ENCODE results near the gene RRM2.
A peak's percentile ranks its signal among the peaks of the same experiment; 100 is the strongest.
"Not testable (repeated sequence)": the region's sequence is repeated elsewhere in the genome, so short reads cannot be mapped to it uniquely, and the experiment has no call there.

Gene RRM2

GRCh38 chr2:10087360-10087759 lies 35.2 kb upstream of the RRM2 start:
- in situ Hi-C loops (cut with HindIII; ENCODE audit: low pct_ligation_motif_present, low pct_unique_long_range_greater_than_20kb, low sequenced_read_pairs) = no loop called here
- no peak for DNase-seq

GRCh38 chr2:10089565-10090190 lies 32.9 kb upstream of the RRM2 start:
- in situ Hi-C loops (cut with HindIII; ENCODE audit: low pct_ligation_motif_present, low pct_unique_long_range_greater_than_20kb, low sequenced_read_pairs) = no loop called here
- DNase-seq = no peak

GRCh38 chr2:10091182-10091888 lies 31.2 kb upstream of the RRM2 start:
- in situ Hi-C loops (cut with HindIII; ENCODE audit: low pct_ligation_motif_present, low pct_unique_long_range_greater_than_20kb, low sequenced_read_pairs) = no loop called here
- DNase-seq = peak; percentile 69

- DNase-seq = not testable (repeated sequence)
Measured at GRCh38 chr2:10091889-10092244, 30.7 kb upstream of the RRM2 start.

GRCh38 chr2:10094271-10094814 lies 28.2 kb upstream of the RRM2 start:
- in situ Hi-C loops (cut with HindIII; ENCODE audit: low pct_ligation_motif_present, low pct_unique_long_range_greater_than_20kb, low sequenced_read_pairs) = no loop called here
- DNase-seq = no peak

More at GRCh38 chr2:10091889-10092244, 30.7 kb upstream of the RRM2 start:
- in situ Hi-C loops (cut with HindIII; ENCODE audit: low pct_ligation_motif_present, low pct_unique_long_range_greater_than_20kb, low sequenced_read_pairs) = not testable (repeated sequence)

GRCh38 chr2:10095175-10095574 lies 27.4 kb upstream of the RRM2 start:
- in situ Hi-C loops (cut with HindIII; ENCODE audit: low pct_ligation_motif_present, low pct_unique_long_range_greater_than_20kb, low sequenced_read_pairs) = no loop called here
- DNase-seq = no peak

- no peak for DNase-seq
- in situ Hi-C loops (cut with HindIII; ENCODE audit: low pct_ligation_motif_present, low pct_unique_long_range_greater_than_20kb, low sequenced_read_pairs) = no loop called here
Measured at GRCh38 chr2:10096641-10097040, 25.9 kb upstream of the RRM2 start.

GRCh38 chr2:10097352-10098148 lies 25.0 kb upstream of the RRM2 start:
- in situ Hi-C loops (cut with HindIII; ENCODE audit: low pct_ligation_motif_present, low pct_unique_long_range_greater_than_20kb, low sequenced_read_pairs) = no loop called here
- DNase-seq = peak; percentile 77

GRCh38 chr2:10101491-10101890 lies 21.0 kb upstream of the RRM2 start:
- DNase-seq = no peak
- in situ Hi-C loops (cut with HindIII; ENCODE audit: low pct_ligation_motif_present, low pct_unique_long_range_greater_than_20kb, low sequenced_read_pairs) = loop anchor here (25.0 kb wide), 1 partner anchor 336 kb away; the partner anchor contains the start of gene ODC1

GRCh38 chr2:10103179-10103578 lies 19.4 kb upstream of the RRM2 start:
- in situ Hi-C loops (cut with HindIII; ENCODE audit: low pct_ligation_motif_present, low pct_unique_long_range_greater_than_20kb, low sequenced_read_pairs) = loop anchor here (25.0 kb wide), 1 partner anchor 334 kb away; the partner anchor contains the start of gene ODC1
- DNase-seq = no peak

GRCh38 chr2:10104906-10105305 lies 17.6 kb upstream of the RRM2 start:
- not testable (repeated sequence) for DNase-seq
- in situ Hi-C loops (cut with HindIII; ENCODE audit: low pct_ligation_motif_present, low pct_unique_long_range_greater_than_20kb, low sequenced_read_pairs) = loop anchor here (25.0 kb wide), 1 partner anchor 332 kb away; the partner anchor contains the start of gene ODC1

GRCh38 chr2:10109311-10109710 lies 13.2 kb upstream of the RRM2 start:
- in situ Hi-C loops (cut with HindIII; ENCODE audit: low pct_ligation_motif_present, low pct_unique_long_range_greater_than_20kb, low sequenced_read_pairs) = loop anchor here (25.0 kb wide), 1 partner anchor 328 kb away; the partner anchor contains the start of gene ODC1
- no peak for DNase-seq

- in situ Hi-C loops (cut with HindIII; ENCODE audit: low pct_ligation_motif_present, low pct_unique_long_range_greater_than_20kb, low sequenced_read_pairs) = loop anchor here (25.0 kb wide), 1 partner anchor 318 kb away; the partner anchor contains the start of gene ODC1
- DNase-seq = no peak
Measured at GRCh38 chr2:10119027-10119325, 3.6 kb upstream of the RRM2 start.

GRCh38 chr2:10119601-10120157 lies 2.9 kb upstream of the RRM2 start:
- no peak for DNase-seq
- in situ Hi-C loops (cut with HindIII; ENCODE audit: low pct_ligation_motif_present, low pct_unique_long_range_greater_than_20kb, low sequenced_read_pairs) = loop anchor here (25.0 kb wide), 1 partner anchor 318 kb away; the partner anchor contains the start of gene ODC1

- DNase-seq = peak; percentile 97
- in situ Hi-C loops (cut with HindIII; ENCODE audit: low pct_ligation_motif_present, low pct_unique_long_range_greater_than_20kb, low sequenced_read_pairs) = loop anchor here (25.0 kb wide), 1 partner anchor 317 kb away; the partner anchor contains the start of gene ODC1
Measured at GRCh38 chr2:10120158-10120876, 2.2 kb upstream of the RRM2 start.

- peak; percentile 96 for DNase-seq
Measured at GRCh38 chr2:10120877-10121574, 1.5 kb upstream of the RRM2 start.

GRCh38 chr2:10123281-10123680 lies 742 bp downstream of the RRM2 start:
- DNase-seq = no peak
- in situ Hi-C loops (cut with HindIII; ENCODE audit: low pct_ligation_motif_present, low pct_unique_long_range_greater_than_20kb, low sequenced_read_pairs) = loop anchor here (25.0 kb wide), 1 partner anchor 314 kb away; the partner anchor contains the start of gene ODC1

More at GRCh38 chr2:10120877-10121574, 1.5 kb upstream of the RRM2 start:
- in situ Hi-C loops (cut with HindIII; ENCODE audit: low pct_ligation_motif_present, low pct_unique_long_range_greater_than_20kb, low sequenced_read_pairs) = loop anchor here (25.0 kb wide), 1 partner anchor 316 kb away; the partner anchor contains the start of gene ODC1

Data from ACHN (cell line).